Activated CD8-positive, alpha-beta memory T cell treated with anti-CD3 and anti-CD28 coated beads for 1 hour (primary cell): ENCODE results near the gene VSTM4.

Experiments
- DNase-seq, 2 donors: peaks; one replicate each; pipeline ENCODE4 v3.0.0-alpha.2; 2020; ENCODE audit warnings: low read depth in 1 of 2; ENCODE audit errors: extremely low read depth in 1 of 2

VSTM4 gene

GRCh38 chr10:48974510-48975156, 140.7 kb downstream of the VSTM4 start:
- no peak for DNase-seq

- no peak for DNase-seq
Measured at GRCh38 chr10:48973065-48973464, 142.3 kb downstream of the VSTM4 start.

- DNase-seq, result no peak
Measured at GRCh38 chr10:48970654-48971053, 144.7 kb downstream of the VSTM4 start.

- DNase-seq, result no peak
Measured at GRCh38 chr10:48970046-48970445, 145.3 kb downstream of the VSTM4 start.

- DNase-seq, result no peak
Measured at GRCh38 chr10:48968036-48968435, 147.3 kb downstream of the VSTM4 start.

- no peak for DNase-seq
Measured at GRCh38 chr10:48965460-48965859, 149.9 kb downstream of the VSTM4 start.
